Stomach (tissue), 4 donors: Measurements from ENCODE around the gene RAD23A.

Experiments used
- EP300 ChIP-seq: sonication (generic); formaldehyde crosslinking; IDR thresholded peaks from one replicate; pipeline ENCODE4 v1.6.1; 2017; ENCODE audit warnings: antibody characterized with exemption
- POLR2A ChIP-seq, 4 donors: fragments of 450-650 bp; IDR thresholded peaks; one replicate each; pipeline ENCODE4 v1.6.1; 2016; ENCODE audit warnings: antibody characterized with exemption in 4 of 4, control low read depth in 2 of 4, mild to moderate bottlenecking in 1 of 4, moderate library complexity in 1 of 4
- POLR2AphosphoS5 ChIP-seq, 3 donors: sonication (generic); formaldehyde crosslinking; IDR thresholded peaks; one replicate each; pipeline ENCODE4 v1.6.1; 2016; ENCODE audit warnings: antibody characterized with exemption in 3 of 3
- TF ChIP-seq, protein P1 (sequence below), 7 experiments: fragments of 450-650 bp in 4 of 7; fragments of 200-600 bp in 3 of 7; sonication (generic) in 3 of 7; IDR thresholded peaks; one replicate each; pipeline ENCODE4 v1.5.1; 2016 to 2019; ENCODE audit warnings: antibody characterized with exemption in 7 of 7, control low read depth in 2 of 7, mild to moderate bottlenecking in 1 of 7

- TF ChIP-seq POLR2AphosphoS5 (IDR thresholded peaks at IDR 0.05), result no peak
- TF ChIP-seq, protein P1, sequence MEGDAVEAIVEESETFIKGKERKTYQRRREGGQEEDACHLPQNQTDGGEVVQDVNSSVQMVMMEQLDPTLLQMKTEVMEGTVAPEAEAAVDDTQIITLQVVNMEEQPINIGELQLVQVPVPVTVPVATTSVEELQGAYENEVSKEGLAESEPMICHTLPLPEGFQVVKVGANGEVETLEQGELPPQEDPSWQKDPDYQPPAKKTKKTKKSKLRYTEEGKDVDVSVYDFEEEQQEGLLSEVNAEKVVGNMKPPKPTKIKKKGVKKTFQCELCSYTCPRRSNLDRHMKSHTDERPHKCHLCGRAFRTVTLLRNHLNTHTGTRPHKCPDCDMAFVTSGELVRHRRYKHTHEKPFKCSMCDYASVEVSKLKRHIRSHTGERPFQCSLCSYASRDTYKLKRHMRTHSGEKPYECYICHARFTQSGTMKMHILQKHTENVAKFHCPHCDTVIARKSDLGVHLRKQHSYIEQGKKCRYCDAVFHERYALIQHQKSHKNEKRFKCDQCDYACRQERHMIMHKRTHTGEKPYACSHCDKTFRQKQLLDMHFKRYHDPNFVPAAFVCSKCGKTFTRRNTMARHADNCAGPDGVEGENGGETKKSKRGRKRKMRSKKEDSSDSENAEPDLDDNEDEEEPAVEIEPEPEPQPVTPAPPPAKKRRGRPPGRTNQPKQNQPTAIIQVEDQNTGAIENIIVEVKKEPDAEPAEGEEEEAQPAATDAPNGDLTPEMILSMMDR (IDR thresholded peaks at IDR 0.05), result no peak
- TF ChIP-seq POLR2A (IDR thresholded peaks at IDR 0.05), result no peak
- TF ChIP-seq EP300, result no peak
Observed at GRCh38 chr19:12899891-12900518, 45.7 kb upstream of the RAD23A start.
